ENCODE measurements around the gene IL24.

Gene IL24

DNA sequence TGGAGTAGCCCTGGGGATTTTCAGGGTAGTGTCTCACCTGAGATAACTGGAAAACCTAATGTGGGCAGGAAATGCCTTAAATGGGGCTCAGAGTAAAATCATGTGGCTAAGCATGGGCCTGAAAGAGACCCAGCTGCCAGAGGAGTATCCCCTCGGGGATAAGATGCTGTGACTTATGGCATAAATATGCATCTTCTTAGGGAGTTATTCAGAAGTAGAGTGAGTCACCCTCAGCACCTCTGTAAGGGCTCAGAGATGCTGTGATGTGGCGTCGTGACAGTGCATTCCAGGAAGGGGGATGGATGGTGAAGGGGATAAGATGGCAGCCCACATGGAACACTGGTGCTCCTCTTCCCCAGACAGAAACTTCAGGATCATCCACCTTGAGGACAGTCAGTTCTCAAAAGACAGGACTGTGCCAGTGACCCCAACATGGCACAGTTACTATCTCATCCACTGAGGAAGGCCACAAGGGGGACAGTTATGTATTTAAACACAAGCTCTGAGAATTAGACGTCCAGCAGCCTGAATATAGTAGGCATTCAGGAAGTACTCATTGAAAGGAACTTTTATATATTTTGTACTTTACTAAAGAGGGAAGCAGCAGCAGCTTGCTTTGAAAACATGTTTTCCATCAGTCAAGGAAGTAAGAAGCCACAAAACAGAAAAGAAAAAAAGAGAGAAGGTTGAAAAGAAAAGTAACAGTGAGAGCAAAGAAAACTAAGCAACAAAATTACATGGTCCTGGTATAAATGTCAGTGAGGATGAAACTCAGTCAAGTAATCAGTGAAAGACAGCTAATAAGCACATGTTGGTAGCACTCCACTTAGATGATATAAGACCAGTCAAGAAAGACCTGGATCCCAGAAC, 8.3 kb downstream of the IL24 start:
- no peaks in the 10 kb centered on the region for H3K36me3 ChIP-seq (ENCODE audit: insufficient read depth, low read length)
- H3K9me3 ChIP-seq (ENCODE audit: insufficient read depth, low read depth, low read length): no peaks in the 10 kb centered on the region
- H3K27me3 ChIP-seq (ENCODE audit: insufficient read depth, low read length): peaks cover 34% of the 10 kb centered on the region
- WGBS: 68% methylated on average over 4 of the region's 4 CpGs
- no peak overlapping the region for H3K9ac ChIP-seq (ENCODE audit: low read depth, low read length)
- no peak overlapping the region for H3K27ac ChIP-seq (ENCODE audit: low read depth, low read length)
- H3K4me3 ChIP-seq (ENCODE audit: low read length): no peak overlapping the region
- peaks cover 6% of the 10 kb centered on the region; the same call in 1 of the 2 replicates for H3K4me1 ChIP-seq (ENCODE audit: insufficient read depth, low read length)

DNA sequence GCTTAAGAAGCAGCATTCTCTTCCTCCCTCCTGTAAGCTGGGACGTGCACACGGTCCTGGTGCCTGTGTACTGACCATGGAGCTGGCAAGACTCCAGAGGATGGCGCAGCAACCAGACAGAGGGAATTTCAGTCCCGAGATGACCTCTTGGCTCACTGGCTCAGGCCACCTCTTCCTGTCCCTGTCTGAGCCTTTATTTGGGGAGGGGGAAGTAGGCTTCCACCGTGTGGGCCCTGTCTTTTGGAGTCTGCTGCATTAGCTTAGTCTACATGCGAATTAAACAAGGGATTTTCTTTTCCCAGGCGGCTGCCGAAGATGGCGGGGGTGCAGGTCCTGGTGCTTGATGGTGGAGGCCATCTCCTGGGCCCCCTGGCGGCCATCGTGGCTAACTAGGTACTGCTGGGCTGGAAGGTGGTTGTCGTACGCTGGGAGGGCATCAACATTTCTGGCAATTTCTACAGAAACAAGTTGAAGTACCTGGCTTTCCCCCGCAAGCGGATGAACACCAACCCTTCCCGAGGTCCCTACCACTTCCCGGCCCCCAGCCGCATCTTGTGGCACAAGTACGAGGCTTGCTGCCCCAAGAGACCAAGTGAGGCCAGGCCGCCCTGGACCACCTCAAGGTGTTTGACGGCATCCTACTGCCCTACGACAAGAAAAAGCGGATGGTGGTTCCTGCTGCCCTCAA, 10.2 kb downstream of the IL24 start:
- Histone ChIP-seq H3K4me1 (ENCODE audit: insufficient read depth, low read length) (peaks cover 6% of the 10 kb centered on the region; the same call in 1 of the 2 replicates), H3K9me3 (ENCODE audit: insufficient read depth, low read depth, low read length) (no peaks in the 10 kb centered on the region), H3K4me3 (ENCODE audit: low read length) (no peak overlapping the region), H3K9ac (ENCODE audit: low read depth, low read length) (no peak overlapping the region), H3K36me3 (ENCODE audit: insufficient read depth, low read length) (no peaks in the 10 kb centered on the region), H3K27me3 (ENCODE audit: insufficient read depth, low read length) (peaks cover 39% of the 10 kb centered on the region), H3K27ac (ENCODE audit: low read depth, low read length) (no peak overlapping the region)
- 81% methylated on average over 23 of the region's 23 CpGs for WGBS

DNA sequence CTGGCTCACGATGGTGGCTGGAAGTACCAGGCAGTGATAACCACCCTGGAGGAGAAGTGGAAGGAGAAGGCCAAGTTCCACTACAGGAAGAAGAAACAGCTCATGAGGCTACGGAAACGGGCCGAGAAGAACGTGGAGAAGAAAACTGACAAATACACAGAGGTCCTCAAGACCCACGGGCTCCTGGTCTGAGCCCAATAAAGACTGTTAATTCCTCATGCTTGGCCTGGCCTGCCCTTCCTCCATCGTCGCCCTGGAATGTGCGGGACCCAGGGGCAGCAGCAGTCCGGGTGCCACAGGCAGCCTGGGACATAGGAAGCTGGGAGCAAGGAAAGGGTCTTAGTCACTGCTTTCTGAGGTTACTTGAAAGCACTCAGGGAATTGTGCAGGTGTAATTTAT, 10.8 kb downstream of the IL24 start:
- H3K27ac ChIP-seq (ENCODE audit: low read depth, low read length): no peak overlapping the region
- H3K4me1 ChIP-seq (ENCODE audit: insufficient read depth, low read length): peaks cover 6% of the 10 kb centered on the region; the same call in 1 of the 2 replicates
- WGBS: 89% methylated on average over 10 of the region's 10 CpGs
- H3K9ac ChIP-seq (ENCODE audit: low read depth, low read length): no peak overlapping the region
- no peaks in the 10 kb centered on the region for H3K9me3 ChIP-seq (ENCODE audit: insufficient read depth, low read depth, low read length)
- H3K36me3 ChIP-seq (ENCODE audit: insufficient read depth, low read length): no peaks in the 10 kb centered on the region
- no peak overlapping the region for H3K4me3 ChIP-seq (ENCODE audit: low read length)
- H3K27me3 ChIP-seq (ENCODE audit: insufficient read depth, low read length): peaks cover 41% of the 10 kb centered on the region

DNA sequence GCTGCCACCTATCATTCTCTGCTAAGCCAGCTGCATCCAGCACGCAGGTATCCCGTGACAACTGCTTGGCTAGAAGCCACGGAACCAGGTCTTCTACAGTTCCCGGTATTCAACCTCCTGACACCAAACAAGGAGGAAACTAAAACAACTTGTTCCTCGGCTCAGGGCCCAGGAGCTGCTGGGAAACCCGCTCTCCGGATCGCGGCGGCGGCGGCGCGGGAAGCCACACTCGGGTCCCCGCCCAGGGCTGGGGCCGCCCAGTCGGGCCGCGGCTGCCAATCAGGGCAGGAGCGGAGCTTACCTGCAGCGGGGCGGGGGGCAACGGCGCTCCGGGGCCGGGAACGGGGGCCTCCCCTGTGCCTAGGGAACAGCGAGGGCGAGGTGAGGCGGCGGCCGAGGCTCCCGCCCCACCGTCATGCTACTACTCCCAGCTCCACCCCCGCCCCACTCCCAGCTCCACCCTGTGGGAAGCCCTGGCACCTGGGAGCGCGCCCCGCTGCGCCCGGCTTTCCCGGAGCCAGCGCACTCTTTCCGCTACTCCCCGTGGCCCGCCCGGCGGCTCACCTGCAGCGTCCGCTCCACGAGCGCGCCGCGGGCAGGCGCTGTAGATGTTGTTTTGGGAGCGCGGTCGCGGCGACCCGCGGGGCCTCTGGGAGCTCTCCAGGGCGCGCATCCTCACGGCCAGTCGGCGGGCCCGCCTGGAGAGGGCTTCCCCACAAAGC, 12.1 kb downstream of the IL24 start:
- peaks cover 6% of the 10 kb centered on the region; the same call in 1 of the 2 replicates for H3K4me1 ChIP-seq (ENCODE audit: insufficient read depth, low read length)
- H3K9ac ChIP-seq (ENCODE audit: low read depth, low read length): peak overlapping the region; percentile 47
- H3K4me3 ChIP-seq (ENCODE audit: low read length): peak overlapping the region; percentile 66
- H3K36me3 ChIP-seq (ENCODE audit: insufficient read depth, low read length): no peaks in the 10 kb centered on the region
- no peaks in the 10 kb centered on the region for H3K9me3 ChIP-seq (ENCODE audit: insufficient read depth, low read depth, low read length)
- H3K27ac ChIP-seq (ENCODE audit: low read depth, low read length): no peak overlapping the region
- peaks cover 41% of the 10 kb centered on the region for H3K27me3 ChIP-seq (ENCODE audit: insufficient read depth, low read length)
- WGBS: under 1% methylated on average over 69 of the region's 69 CpGs

DNA sequence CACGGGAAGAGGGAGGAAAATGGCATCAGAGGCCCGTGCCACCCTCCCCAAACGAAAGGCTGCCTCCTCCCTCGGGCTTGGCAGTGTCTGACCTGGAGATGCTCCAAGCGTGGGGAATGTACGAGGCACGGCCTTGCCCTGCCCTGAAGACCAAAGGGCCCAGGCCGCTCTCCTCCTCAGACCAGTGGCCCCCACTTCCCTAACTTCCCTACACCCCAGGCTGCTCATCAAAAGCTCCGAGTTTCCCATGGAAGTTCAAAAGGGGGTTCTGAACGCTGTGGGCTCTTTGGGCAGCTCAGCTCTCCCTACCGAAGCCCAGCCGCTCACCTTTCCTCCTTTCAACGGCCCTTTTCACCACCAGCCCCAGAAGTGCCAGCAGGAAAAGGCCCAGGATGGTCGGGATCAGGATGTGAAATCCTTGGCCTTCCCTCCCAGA, 12.7 kb downstream of the IL24 start:
- peaks cover 6% of the 10 kb centered on the region; the same call in 1 of the 2 replicates for H3K4me1 ChIP-seq (ENCODE audit: insufficient read depth, low read length)
- no peak overlapping the region for H3K27ac ChIP-seq (ENCODE audit: low read depth, low read length)
- WGBS: 18% methylated on average over 14 of the region's 14 CpGs
- H3K9ac ChIP-seq (ENCODE audit: low read depth, low read length): peak overlapping the region; percentile 30; the same call in 1 of the 2 replicates
- H3K27me3 ChIP-seq (ENCODE audit: insufficient read depth, low read length): peaks cover 41% of the 10 kb centered on the region
- H3K36me3 ChIP-seq (ENCODE audit: insufficient read depth, low read length): no peaks in the 10 kb centered on the region
- H3K9me3 ChIP-seq (ENCODE audit: insufficient read depth, low read depth, low read length): no peaks in the 10 kb centered on the region
- H3K4me3 ChIP-seq (ENCODE audit: low read length): peak overlapping the region; percentile 66

DNA sequence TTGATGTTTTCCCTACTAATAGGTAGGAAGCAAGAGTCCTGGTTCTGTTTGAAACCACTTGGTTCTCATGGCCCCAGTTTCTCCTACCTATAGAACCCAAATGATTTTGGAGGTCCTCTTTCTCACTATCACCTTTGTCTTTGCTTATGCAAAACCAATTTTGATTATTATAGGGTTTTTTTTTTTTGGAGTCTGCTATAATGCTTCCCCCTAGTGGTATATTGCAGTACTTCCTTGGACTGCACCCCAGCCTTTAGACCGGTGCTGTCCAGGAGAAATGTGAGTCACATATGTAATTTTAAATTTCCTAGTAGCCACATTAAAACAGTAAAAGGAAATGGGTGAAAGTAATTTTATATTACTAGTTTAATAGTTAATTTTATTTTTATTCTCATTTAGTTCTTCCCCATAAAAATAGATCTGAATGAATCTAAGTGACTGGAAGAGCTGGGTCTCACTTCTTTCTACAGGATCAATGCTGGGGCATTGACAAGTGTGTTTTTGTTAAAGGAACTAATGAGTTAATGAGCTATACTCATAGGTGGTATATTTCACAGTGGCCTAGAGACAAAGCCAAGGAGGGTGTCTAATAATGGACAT, 13.9 kb downstream of the IL24 start:
- H3K27ac ChIP-seq (ENCODE audit: low read depth, low read length): no peak overlapping the region
- H3K9ac ChIP-seq (ENCODE audit: low read depth, low read length): no peak overlapping the region
- H3K4me1 ChIP-seq (ENCODE audit: insufficient read depth, low read length): peaks cover 6% of the 10 kb centered on the region; the same call in 1 of the 2 replicates
- H3K36me3 ChIP-seq (ENCODE audit: insufficient read depth, low read length): no peaks in the 10 kb centered on the region
- peaks cover 41% of the 10 kb centered on the region for H3K27me3 ChIP-seq (ENCODE audit: insufficient read depth, low read length)
- no CpG with 5 or more reads among the region's 1 CpG for WGBS
- H3K4me3 ChIP-seq (ENCODE audit: low read length): no peak overlapping the region
- H3K9me3 ChIP-seq (ENCODE audit: insufficient read depth, low read depth, low read length): no peaks in the 10 kb centered on the region

DNA sequence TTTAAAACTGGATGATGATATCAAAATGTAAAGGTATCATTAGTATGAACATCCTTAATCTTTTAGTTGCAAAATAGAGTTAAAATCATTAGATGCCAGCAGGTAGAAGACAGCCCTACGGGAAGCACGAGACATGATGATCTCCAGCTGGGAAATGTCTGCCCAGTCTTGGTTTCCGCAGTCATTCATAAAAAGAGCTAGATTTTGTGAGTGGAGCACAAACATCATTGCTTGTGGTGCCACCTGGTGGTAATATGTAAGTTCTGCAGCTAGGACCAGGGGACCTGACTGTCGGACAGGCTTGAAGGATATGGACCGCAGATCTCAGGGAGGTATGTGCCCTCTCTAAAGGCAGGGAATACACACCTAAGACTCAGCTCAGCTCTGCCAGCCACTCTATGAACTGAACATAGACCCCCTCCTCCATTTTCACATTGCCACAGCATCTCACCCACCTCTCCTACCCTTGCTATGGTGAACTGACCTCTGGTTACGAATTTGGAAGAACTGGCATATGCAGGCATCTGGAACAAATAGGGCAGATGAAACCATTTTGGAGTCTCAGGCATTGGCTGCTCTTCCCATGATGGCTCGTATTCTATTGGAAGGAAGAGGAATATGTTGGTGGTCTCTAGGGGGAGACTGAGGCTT, 15.3 kb downstream of the IL24 start:
- H3K27ac ChIP-seq (ENCODE audit: low read depth, low read length): no peak overlapping the region
- WGBS: 33% methylated on average over 7 of the region's 7 CpGs
- no peak overlapping the region for H3K4me3 ChIP-seq (ENCODE audit: low read length)
- no peaks in the 10 kb centered on the region for H3K9me3 ChIP-seq (ENCODE audit: insufficient read depth, low read depth, low read length)
- H3K9ac ChIP-seq (ENCODE audit: low read depth, low read length): no peak overlapping the region
- H3K36me3 ChIP-seq (ENCODE audit: insufficient read depth, low read length): no peaks in the 10 kb centered on the region
- peaks cover 3% of the 10 kb centered on the region; the same call in 1 of the 2 replicates for H3K4me1 ChIP-seq (ENCODE audit: insufficient read depth, low read length)
- peaks cover 37% of the 10 kb centered on the region for H3K27me3 ChIP-seq (ENCODE audit: insufficient read depth, low read length)

DNA sequence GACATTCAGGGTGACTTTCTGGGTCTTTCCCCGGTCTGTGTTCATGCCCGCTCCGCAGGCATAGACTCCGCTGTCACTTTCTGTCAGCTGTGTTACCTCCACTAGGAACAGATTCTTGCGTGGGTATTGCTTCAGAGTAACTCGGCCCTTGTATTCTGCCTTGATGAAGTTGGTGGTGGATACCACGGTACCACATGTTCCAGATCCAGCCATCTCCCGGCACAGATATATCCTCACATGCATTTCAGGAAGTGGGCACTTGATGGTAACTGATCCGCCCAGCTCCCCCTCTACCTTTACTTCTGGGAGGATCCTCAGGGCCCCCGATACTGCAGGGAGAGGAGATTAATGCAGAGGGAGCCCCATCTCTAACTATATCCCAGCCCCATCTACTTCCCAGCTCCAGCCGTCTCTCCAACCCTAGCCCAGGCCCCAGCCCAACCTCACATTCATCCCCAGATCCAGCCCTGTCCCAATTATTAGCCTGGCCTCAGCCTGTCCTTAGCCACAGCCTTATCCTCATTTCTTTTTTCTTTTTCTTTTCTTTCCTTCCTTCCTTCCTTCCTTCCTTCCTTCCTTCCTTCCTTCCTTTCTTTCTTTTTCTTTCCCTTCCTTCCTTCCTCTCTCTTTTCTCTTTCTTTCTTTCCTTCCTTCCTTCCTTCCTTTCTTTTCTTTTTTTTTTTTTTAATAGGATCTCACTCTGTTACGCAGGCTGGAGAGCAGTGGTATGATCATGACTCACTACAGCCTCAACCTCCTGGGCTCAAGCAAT, 16.7 kb downstream of the IL24 start:
- Histone ChIP-seq H3K9ac (ENCODE audit: low read depth, low read length) (no peak overlapping the region), H3K4me1 (ENCODE audit: insufficient read depth, low read length) (no peaks in the 10 kb centered on the region), H3K27me3 (ENCODE audit: insufficient read depth, low read length) (peaks cover 23% of the 10 kb centered on the region), H3K36me3 (ENCODE audit: insufficient read depth, low read length) (no peaks in the 10 kb centered on the region), H3K9me3 (ENCODE audit: insufficient read depth, low read depth, low read length) (no peaks in the 10 kb centered on the region), H3K27ac (ENCODE audit: low read depth, low read length) (no peak overlapping the region), H3K4me3 (ENCODE audit: low read length) (no peak overlapping the region)
- WGBS: 91% methylated on average over 11 of the region's 12 CpGs

DNA sequence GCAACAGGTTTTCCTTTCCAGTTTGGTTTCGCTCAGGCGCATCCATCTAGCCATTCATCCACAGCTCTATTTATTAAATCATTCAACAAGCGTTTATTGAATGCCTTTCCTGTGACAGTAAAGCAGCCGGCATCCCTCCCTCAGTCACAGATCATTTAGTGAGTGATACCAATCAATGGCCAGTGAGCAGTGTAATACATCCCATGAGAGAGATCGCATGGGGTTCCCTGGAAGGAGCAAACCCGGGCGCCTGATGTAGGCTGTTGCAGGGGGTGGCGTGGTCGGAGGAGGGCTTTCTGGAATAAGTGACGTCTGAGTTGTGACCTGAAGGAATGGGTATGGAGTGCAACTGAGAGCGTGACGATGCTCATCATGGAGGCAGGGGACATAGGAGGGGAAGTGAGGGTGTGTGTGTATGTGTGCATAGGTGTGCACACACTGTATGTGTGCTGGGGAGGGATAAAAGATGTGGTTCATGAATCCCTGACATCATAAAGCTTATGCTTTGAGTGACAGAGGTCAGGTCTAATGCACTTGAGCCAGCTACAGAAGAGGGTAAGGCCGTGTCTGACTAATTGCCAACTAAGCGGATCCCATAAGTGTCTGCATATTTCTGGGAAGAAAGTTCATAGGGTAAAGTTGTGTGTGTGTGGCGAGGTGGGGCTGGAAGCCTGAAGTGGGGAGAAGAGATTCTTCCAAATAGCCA, 17.9 kb downstream of the IL24 start:
- Histone ChIP-seq H3K4me3 (ENCODE audit: low read length) (no peak overlapping the region), H3K27me3 (ENCODE audit: insufficient read depth, low read length) (peaks cover 11% of the 10 kb centered on the region), H3K27ac (ENCODE audit: low read depth, low read length) (no peak overlapping the region), H3K4me1 (ENCODE audit: insufficient read depth, low read length) (no peaks in the 10 kb centered on the region), H3K9ac (ENCODE audit: low read depth, low read length) (no peak overlapping the region), H3K9me3 (ENCODE audit: insufficient read depth, low read depth, low read length) (no peaks in the 10 kb centered on the region), H3K36me3 (ENCODE audit: insufficient read depth, low read length) (no peaks in the 10 kb centered on the region)
- 91% methylated on average over 15 of the region's 15 CpGs for WGBS

Measured in HUES64 (cell line).